ENCODE measurements around the gene ADISSP. TPM values are rescaled to one million over a fixed set of nuclear protein-coding genes. Genes with fewer than 3 reads are reported as not detected.

The ADISSP gene
- total and polyA plus RNA-seq, 5 donors from 2014 or later = 14.8 to 25.5 (median 19.9) TPM

DNA sequence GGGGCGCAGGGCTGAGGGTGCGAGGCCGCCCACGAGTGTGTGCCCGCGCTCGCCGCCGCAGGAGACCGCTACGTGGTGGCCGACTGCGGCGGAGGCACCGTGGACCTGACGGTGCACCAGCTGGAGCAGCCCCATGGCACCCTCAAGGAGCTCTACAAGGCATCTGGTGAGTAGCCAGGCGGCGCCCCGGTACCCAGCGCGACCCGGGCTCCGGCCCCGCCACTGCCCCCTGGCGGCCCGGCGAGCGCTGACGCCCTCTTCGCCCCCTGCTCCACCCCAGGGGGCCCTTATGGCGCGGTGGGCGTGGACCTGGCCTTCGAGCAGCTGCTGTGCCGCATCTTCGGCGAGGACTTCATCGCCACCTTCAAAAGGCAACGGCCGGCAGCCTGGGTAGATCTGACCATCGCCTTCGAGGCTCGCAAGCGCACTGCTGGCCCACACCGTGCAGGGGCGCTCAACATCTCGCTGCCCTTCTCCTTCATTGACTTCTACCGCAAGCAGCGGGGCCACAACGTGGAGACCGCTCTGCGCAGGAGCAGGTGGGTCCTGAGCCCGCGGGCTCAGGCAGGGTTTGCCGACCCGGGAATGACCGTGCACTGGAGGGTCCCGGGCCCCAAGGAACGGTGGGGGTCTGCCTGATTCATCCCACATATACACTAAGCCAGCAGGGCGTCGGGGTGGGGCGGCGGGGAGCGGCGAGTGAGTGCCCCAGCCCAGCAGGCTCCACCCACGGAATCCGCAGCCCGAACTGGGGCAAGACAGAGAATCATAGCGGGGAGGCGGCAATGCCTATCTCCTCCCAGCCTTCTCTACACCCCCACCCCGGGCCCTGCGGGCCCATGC is 17.6 kb downstream of the ADISSP start:
- H3K27me3 Mint-ChIP-seq = peaks cover 4% of the 10 kb centered on the region
- DNase-seq (peak in 1 of 3 donors; percentile 20), ATAC-seq (ENCODE audit: low read depth in 2 of 2) (no peak)
- H3K9me3 ChIP-seq (ENCODE audit: control insufficient read depth in 2 of 2, low read length in 2 of 2) = no peaks in the 10 kb centered on the region
- peaks cover 4% of the 10 kb centered on the region for H3K4me1 ChIP-seq (ENCODE audit: control insufficient read depth, insufficient read depth, low read length, poor library complexity, severe bottlenecking)
- H3K27me3 ChIP-seq (ENCODE audit: control insufficient read depth, insufficient read depth, low read length) = no peaks in the 10 kb centered on the region
- no peak overlapping the region for H3K27ac ChIP-seq (ENCODE audit: insufficient read depth, low read length, poor library complexity, severe bottlenecking)
- no peaks in the 10 kb centered on the region for H3K9me3 Mint-ChIP-seq
- H3K4me1 Mint-ChIP-seq = peaks cover 0 to 22% (median 2%) of the 10 kb centered on the region in 4 donors
- H3K36me3 ChIP-seq (ENCODE audit: control insufficient read depth, insufficient read depth, low read length) = no peaks in the 10 kb centered on the region
- H3K36me3 Mint-ChIP-seq = peaks cover 3% of the 10 kb centered on the region
- no peak overlapping the region for H3K4me3 ChIP-seq (ENCODE audit: low read depth, low read length)
- no peak overlapping the region for H3K4me3 Mint-ChIP-seq
- no peak overlapping the region for H3K27ac Mint-ChIP-seq

DNA sequence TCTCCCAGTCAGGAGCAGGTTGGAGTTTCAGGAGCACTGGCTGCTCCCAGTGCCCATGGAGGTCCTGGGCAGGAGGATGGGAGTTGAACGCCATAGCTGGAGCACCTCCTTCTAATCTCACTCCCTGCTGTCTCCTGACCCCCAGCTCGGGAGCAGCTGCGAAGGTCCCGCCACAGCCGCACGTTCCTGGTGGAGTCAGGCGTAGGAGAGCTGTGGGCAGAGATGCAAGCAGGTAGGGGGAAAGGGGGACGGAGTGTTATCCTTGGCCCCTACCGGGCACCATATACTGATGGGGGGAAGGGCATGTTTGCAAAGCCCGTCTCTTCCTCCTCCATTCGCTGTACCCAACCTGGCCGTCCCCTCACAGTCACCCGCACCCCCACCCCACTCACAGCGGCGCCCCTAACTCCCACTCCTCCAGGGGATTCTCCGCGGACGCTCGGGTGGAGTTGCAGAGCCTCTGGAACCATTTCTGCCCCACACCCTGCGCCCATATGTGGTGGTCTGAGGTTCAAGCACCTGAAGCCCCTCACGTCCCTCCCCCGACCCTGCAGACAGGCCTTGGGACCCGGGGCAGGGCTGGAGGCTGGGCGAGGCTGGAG is 18.4 kb downstream of the ADISSP start:
- H3K27ac Mint-ChIP-seq = no peak overlapping the region
- Histone ChIP-seq H3K27ac (ENCODE audit: insufficient read depth, low read length, poor library complexity, severe bottlenecking) (no peak overlapping the region), H3K4me3 (ENCODE audit: low read depth, low read length) (no peak overlapping the region), H3K36me3 (ENCODE audit: control insufficient read depth, insufficient read depth, low read length) (no peaks in the 10 kb centered on the region), H3K27me3 (ENCODE audit: control insufficient read depth, insufficient read depth, low read length) (no peaks in the 10 kb centered on the region), H3K4me1 (ENCODE audit: control insufficient read depth, insufficient read depth, low read length, poor library complexity, severe bottlenecking) (peaks cover 8% of the 10 kb centered on the region), H3K9me3 (ENCODE audit: control insufficient read depth in 2 of 2, low read length in 2 of 2) (no peaks in the 10 kb centered on the region)
- H3K4me1 Mint-ChIP-seq = peaks cover 0 to 28% (median 5%) of the 10 kb centered on the region in 4 donors
- H3K9me3 Mint-ChIP-seq = peaks cover 0 to 2% (median 0%) of the 10 kb centered on the region in 7 donors
- DNase-seq (no peak), ATAC-seq (ENCODE audit: low read depth in 2 of 2) (no peak)
- H3K4me3 Mint-ChIP-seq = no peak overlapping the region
- peaks cover 4% of the 10 kb centered on the region for H3K27me3 Mint-ChIP-seq
- H3K36me3 Mint-ChIP-seq = no peaks in the 10 kb centered on the region

- Histone ChIP-seq H3K9me3 (ENCODE audit: control insufficient read depth in 2 of 2, low read length in 2 of 2) (no peaks in the 10 kb centered on the region), H3K36me3 (ENCODE audit: control insufficient read depth, insufficient read depth, low read length) (no peaks in the 10 kb centered on the region), H3K27ac (ENCODE audit: insufficient read depth, low read length, poor library complexity, severe bottlenecking) (no peak overlapping the region), H3K27me3 (ENCODE audit: control insufficient read depth, insufficient read depth, low read length) (no peaks in the 10 kb centered on the region), H3K4me3 (ENCODE audit: low read depth, low read length) (no peak overlapping the region), H3K4me1 (ENCODE audit: control insufficient read depth, insufficient read depth, low read length, poor library complexity, severe bottlenecking) (peaks cover 8% of the 10 kb centered on the region)
- H3K27me3 Mint-ChIP-seq = peaks cover 4% of the 10 kb centered on the region
- H3K27ac Mint-ChIP-seq = no peak overlapping the region
- H3K4me3 Mint-ChIP-seq = no peak overlapping the region
- no peaks in the 10 kb centered on the region for H3K36me3 Mint-ChIP-seq
- peaks cover 0 to 25% (median 5%) of the 10 kb centered on the region in 4 donors for H3K4me1 Mint-ChIP-seq
- ATAC-seq (ENCODE audit: low read depth in 2 of 2) (no peak), DNase-seq (no peak)
- peaks cover 0 to 2% (median 0%) of the 10 kb centered on the region in 7 donors for H3K9me3 Mint-ChIP-seq
Observed at GRCh38 chr20:3748073-3748472, 19.5 kb downstream of the ADISSP start.

DNA sequence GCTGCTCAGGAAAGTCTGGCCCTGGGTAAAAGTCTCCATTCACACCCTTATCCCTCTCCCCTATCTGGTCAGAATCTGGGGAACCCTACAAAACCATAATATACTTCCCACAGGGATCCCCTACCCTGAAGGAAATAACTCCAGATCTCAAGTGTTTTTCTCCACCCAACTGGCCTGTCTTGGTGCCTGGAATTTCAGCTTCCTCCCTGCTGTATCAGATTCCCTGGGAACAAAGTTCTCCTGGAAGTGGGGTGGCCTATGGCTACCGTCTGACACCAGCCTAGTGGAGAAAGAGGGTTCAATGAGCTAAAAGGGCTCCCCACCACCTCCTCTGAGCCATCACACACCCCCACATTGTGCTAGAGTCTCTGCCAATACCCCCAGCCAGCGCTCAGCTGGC is 20.1 kb downstream of the ADISSP start:
- peaks cover 8% of the 10 kb centered on the region for H3K4me1 ChIP-seq (ENCODE audit: control insufficient read depth, insufficient read depth, low read length, poor library complexity, severe bottlenecking)
- H3K9me3 ChIP-seq (ENCODE audit: control insufficient read depth in 2 of 2, low read length in 2 of 2) = no peaks in the 10 kb centered on the region
- H3K27ac ChIP-seq (ENCODE audit: insufficient read depth, low read length, poor library complexity, severe bottlenecking) = no peak overlapping the region
- no peak for DNase-seq
- H3K27me3 ChIP-seq (ENCODE audit: control insufficient read depth, insufficient read depth, low read length) = no peaks in the 10 kb centered on the region
- no peak for ATAC-seq (ENCODE audit: low read depth in 2 of 2)
- H3K9me3 Mint-ChIP-seq = peaks cover 0 to 2% (median 0%) of the 10 kb centered on the region in 7 donors
- H3K27me3 Mint-ChIP-seq = peaks cover 4% of the 10 kb centered on the region
- H3K36me3 ChIP-seq (ENCODE audit: control insufficient read depth, insufficient read depth, low read length) = no peaks in the 10 kb centered on the region
- H3K36me3 Mint-ChIP-seq = no peaks in the 10 kb centered on the region
- no peak overlapping the region for H3K4me3 ChIP-seq (ENCODE audit: low read depth, low read length)
- H3K27ac Mint-ChIP-seq = no peak overlapping the region
- no peak overlapping the region for H3K4me3 Mint-ChIP-seq
- H3K4me1 Mint-ChIP-seq = peaks cover 0 to 19% (median 3%) of the 10 kb centered on the region in 4 donors

GRCh38 chr20:3745686-3746173 is 21.8 kb downstream of the ADISSP start:
- H3K9me3 ChIP-seq (ENCODE audit: control insufficient read depth in 2 of 2, low read length in 2 of 2) = no peaks in the 10 kb centered on the region
- Mint-ChIP-seq H3K36me3 (no peaks in the 10 kb centered on the region), H3K9me3 (peaks cover 0 to 2% (median 0%) of the 10 kb centered on the region in 7 donors), H3K4me1 (peaks cover 0 to 14% (median 3%) of the 10 kb centered on the region in 4 donors), H3K4me3 (no peak overlapping the region), H3K27me3 (peaks cover 4% of the 10 kb centered on the region), H3K27ac (no peak overlapping the region)
- no peak overlapping the region for H3K4me3 ChIP-seq (ENCODE audit: low read depth, low read length)
- no peak for DNase-seq
- no peaks in the 10 kb centered on the region for H3K36me3 ChIP-seq (ENCODE audit: control insufficient read depth, insufficient read depth, low read length)
- no peak for ATAC-seq (ENCODE audit: low read depth in 2 of 2)
- no peaks in the 10 kb centered on the region for H3K27me3 ChIP-seq (ENCODE audit: control insufficient read depth, insufficient read depth, low read length)
- H3K4me1 ChIP-seq (ENCODE audit: control insufficient read depth, insufficient read depth, low read length, poor library complexity, severe bottlenecking) = peaks cover 8% of the 10 kb centered on the region
- H3K27ac ChIP-seq (ENCODE audit: insufficient read depth, low read length, poor library complexity, severe bottlenecking) = no peak overlapping the region

GRCh38 chr20:3744806-3745685 is 22.5 kb downstream of the ADISSP start:
- Histone ChIP-seq H3K27me3 (ENCODE audit: control insufficient read depth, insufficient read depth, low read length) (no peaks in the 10 kb centered on the region), H3K9me3 (ENCODE audit: control insufficient read depth in 2 of 2, low read length in 2 of 2) (no peaks in the 10 kb centered on the region), H3K27ac (ENCODE audit: insufficient read depth, low read length, poor library complexity, severe bottlenecking) (no peak overlapping the region), H3K36me3 (ENCODE audit: control insufficient read depth, insufficient read depth, low read length) (no peaks in the 10 kb centered on the region), H3K4me3 (ENCODE audit: low read depth, low read length) (peak overlapping the region; percentile 24), H3K4me1 (ENCODE audit: control insufficient read depth, insufficient read depth, low read length, poor library complexity, severe bottlenecking) (peaks cover 8% of the 10 kb centered on the region)
- H3K27me3 Mint-ChIP-seq = peaks cover 4% of the 10 kb centered on the region
- DNase-seq (peak; percentile 71 to 80 (median 72)), ATAC-seq (ENCODE audit: low read depth in 2 of 2) (peak; percentile 66 to 78)
- peak overlapping the region; percentile 19 to 84 (median 69) for H3K4me3 Mint-ChIP-seq
- H3K9me3 Mint-ChIP-seq = peaks cover 0 to 2% (median 0%) of the 10 kb centered on the region in 7 donors
- H3K27ac Mint-ChIP-seq = peak overlapping the region; percentile 26 to 89 (median 81)
- no peaks in the 10 kb centered on the region for H3K36me3 Mint-ChIP-seq
- H3K4me1 Mint-ChIP-seq = peaks cover 0 to 14% (median 3%) of the 10 kb centered on the region in 4 donors

DNA sequence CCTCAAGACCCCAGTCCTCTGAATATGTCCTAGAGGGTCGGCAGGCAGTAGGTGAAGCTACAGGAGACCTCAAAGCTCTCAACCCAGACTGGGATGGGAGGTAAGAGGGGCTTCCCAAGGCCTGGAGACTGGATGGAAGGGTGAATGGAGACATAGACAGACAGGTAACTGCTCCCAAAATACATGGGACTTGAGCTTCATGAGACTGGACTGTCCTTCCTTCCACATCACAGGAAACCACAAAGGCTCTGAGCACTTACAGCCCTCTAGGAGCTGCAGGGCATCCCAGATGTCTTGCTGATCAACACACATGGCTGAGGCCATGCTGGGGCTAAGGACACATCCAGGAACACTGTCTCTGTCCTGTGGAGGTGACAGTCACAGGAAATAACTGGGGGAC is 23.5 kb downstream of the ADISSP start:
- Histone ChIP-seq H3K4me3 (ENCODE audit: low read depth, low read length) (no peak overlapping the region), H3K27me3 (ENCODE audit: control insufficient read depth, insufficient read depth, low read length) (no peaks in the 10 kb centered on the region), H3K4me1 (ENCODE audit: control insufficient read depth, insufficient read depth, low read length, poor library complexity, severe bottlenecking) (peaks cover 8% of the 10 kb centered on the region), H3K36me3 (ENCODE audit: control insufficient read depth, insufficient read depth, low read length) (no peaks in the 10 kb centered on the region), H3K9me3 (ENCODE audit: control insufficient read depth in 2 of 2, low read length in 2 of 2) (no peaks in the 10 kb centered on the region), H3K27ac (ENCODE audit: insufficient read depth, low read length, poor library complexity, severe bottlenecking) (no peak overlapping the region)
- peaks cover 0 to 14% (median 3%) of the 10 kb centered on the region in 4 donors for H3K4me1 Mint-ChIP-seq
- no peaks in the 10 kb centered on the region for H3K36me3 Mint-ChIP-seq
- peaks cover 4% of the 10 kb centered on the region for H3K27me3 Mint-ChIP-seq
- H3K27ac Mint-ChIP-seq = peak overlapping the region in 1 of 3 donors; percentile 89
- H3K4me3 Mint-ChIP-seq = peak overlapping the region in 1 of 4 donors; percentile 79
- ATAC-seq (ENCODE audit: low read depth in 2 of 2) (no peak), DNase-seq (no peak)
- peaks cover 0 to 2% (median 0%) of the 10 kb centered on the region in 7 donors for H3K9me3 Mint-ChIP-seq
